HepG2 (cell line): Measurements from ENCODE around the gene GPBAR1. TPM values are rescaled to one million over a fixed set of nuclear protein-coding genes. Genes with fewer than 3 reads are reported as not detected.
A peak's percentile ranks its signal among the peaks of the same experiment; 100 is the strongest.

Experiments
- ARNT2 ChIP-seq: sonication (generic); formaldehyde crosslinking; IDR thresholded peaks from 2 replicates; pipeline ENCODE4 v1.8.0; 2022; ENCODE audit warnings: mild to moderate bottlenecking, low read depth, missing genetic modification reagents, moderate library complexity
- E2F1 ChIP-seq: sonication (generic); formaldehyde crosslinking; IDR thresholded peaks from 2 replicates; pipeline ENCODE4 v1.5.0; 2020; ENCODE audit warnings: missing genetic modification reagents
- GATAD1 ChIP-seq: IDR thresholded peaks from 2 replicates; pipeline ENCODE4 v1.6.1; 2016; ENCODE audit warnings: missing genetic modification reagents, missing compliant biosample characterization
- HIVEP1 ChIP-seq: sonication (generic); formaldehyde crosslinking; IDR thresholded peaks from 2 replicates; pipeline ENCODE4 v1.4.0; 2020; ENCODE audit warnings: mild to moderate bottlenecking, missing genetic modification reagents
- HNRNPL ChIP-seq: fragments of 200-400 bp; formaldehyde crosslinking; IDR thresholded peaks from 2 replicates; pipeline ENCODE4 v1.6.1; 2017; ENCODE audit warnings: mild to moderate bottlenecking, low read depth, low read length
- ISL2 ChIP-seq: sonication (generic); formaldehyde crosslinking; IDR thresholded peaks from 2 replicates; pipeline ENCODE4 v1.5.0; 2020; ENCODE audit warnings: missing genetic modification reagents
- MATR3 ChIP-seq: sonication (generic); formaldehyde crosslinking; IDR thresholded peaks from 2 replicates; pipeline ENCODE4 v1.4.0; 2020; ENCODE audit warnings: missing genetic modification reagents
- MYC ChIP-seq: sonication (generic); formaldehyde crosslinking; IDR thresholded peaks from 2 replicates; pipeline ENCODE4 v1.9.0; 2021; ENCODE audit warnings: missing genetic modification reagents, borderline replicate concordance
- NCOR1 ChIP-seq: fragments of 200-600 bp; sonication (generic); IDR thresholded peaks from 2 replicates; pipeline ENCODE4 v1.7.0; 2017; ENCODE audit warnings: antibody characterized with exemption, low read length, borderline replicate concordance
- PHF8 ChIP-seq: sonication (generic); formaldehyde crosslinking; IDR thresholded peaks from 2 replicates; pipeline ENCODE4 v1.5.0; 2020; ENCODE audit warnings: missing genetic modification reagents
- RARA ChIP-seq: IDR thresholded peaks from 2 replicates; pipeline ENCODE4 v1.6.1; 2016; ENCODE audit warnings: missing genetic modification reagents, missing compliant biosample characterization
- TBP ChIP-seq: sonication (generic); formaldehyde crosslinking; IDR thresholded peaks from 2 replicates; pipeline ENCODE4 v1.5.0; 2020; ENCODE audit warnings: missing genetic modification reagents
- TERF1 ChIP-seq: sonication (generic); formaldehyde crosslinking; IDR thresholded peaks from 2 replicates; pipeline ENCODE4 v1.8.0; 2022; ENCODE audit warnings: mild to moderate bottlenecking, missing genetic modification reagents, moderate library complexity
- WIZ ChIP-seq: sonication (generic); formaldehyde crosslinking; IDR thresholded peaks from 2 replicates; pipeline ENCODE4 v1.5.1; 2020; ENCODE audit warnings: mild to moderate bottlenecking, missing genetic modification reagents
- ZBTB21 ChIP-seq: sonication (generic); formaldehyde crosslinking; IDR thresholded peaks from 2 replicates; pipeline ENCODE4 v1.4.0; 2020; ENCODE audit warnings: missing genetic modification reagents
- ZFP62 ChIP-seq: sonication (generic); formaldehyde crosslinking; IDR thresholded peaks from 2 replicates; pipeline ENCODE4 v1.4.0; 2020; ENCODE audit warnings: missing genetic modification reagents
- ZKSCAN8 ChIP-seq: IDR thresholded peaks from 2 replicates; pipeline ENCODE4 v1.6.1; 2016; ENCODE audit warnings: borderline replicate concordance, missing genetic modification reagents, missing compliant biosample characterization
- ZNF12 ChIP-seq: sonication (generic); formaldehyde crosslinking; IDR thresholded peaks from 2 replicates; pipeline ENCODE4 v1.5.0; 2020; ENCODE audit warnings: missing genetic modification reagents
- ZNF143 ChIP-seq: sonication (generic); formaldehyde crosslinking; IDR thresholded peaks from 2 replicates; pipeline ENCODE4 v1.4.0; 2020; ENCODE audit warnings: missing genetic modification reagents
- ZNF263 ChIP-seq: sonication (generic); formaldehyde crosslinking; IDR thresholded peaks from 2 replicates; pipeline ENCODE4 v1.4.0; 2020; ENCODE audit warnings: missing genetic modification reagents
- ZNF468 ChIP-seq: sonication (generic); formaldehyde crosslinking; IDR thresholded peaks from 2 replicates; pipeline ENCODE4 v1.8.0; 2022; ENCODE audit warnings: mild to moderate bottlenecking, moderate library complexity, missing genetic modification reagents
- ZNF496 ChIP-seq: sonication (generic); formaldehyde crosslinking; IDR thresholded peaks from 2 replicates; pipeline ENCODE4 v1.8.1; 2023; ENCODE audit warnings: mild to moderate bottlenecking, moderate library complexity, missing genetic modification reagents; ENCODE audit not compliant: insufficient replicate concordance
- ZNF543 ChIP-seq: sonication (generic); formaldehyde crosslinking; IDR thresholded peaks from 2 replicates; pipeline ENCODE4 v1.4.0; 2020; ENCODE audit warnings: mild to moderate bottlenecking, missing genetic modification reagents
- ZNF775 ChIP-seq: sonication (generic); formaldehyde crosslinking; IDR thresholded peaks from 2 replicates; pipeline ENCODE4 v1.4.0; 2020; ENCODE audit warnings: missing genetic modification reagents, mild to moderate bottlenecking, moderate library complexity, borderline replicate concordance
- ZNF790 ChIP-seq: sonication (generic); formaldehyde crosslinking; IDR thresholded peaks from 2 replicates; pipeline ENCODE4 v1.8.0; 2022; ENCODE audit warnings: missing genetic modification reagents, mild to moderate bottlenecking, borderline replicate concordance
- ZUFSP ChIP-seq: sonication (generic); formaldehyde crosslinking; IDR thresholded peaks from 2 replicates; pipeline ENCODE4 v1.9.0; 2021; ENCODE audit warnings: missing genetic modification reagents, mild to moderate bottlenecking, borderline replicate concordance
- polyA plus RNA-seq, 8 experiments: library from polyadenylated mRNA; depleted of rRNA in 3 of 8; stranded (reverse) in 7 of 8; unstranded in 1 of 8; fragments of >200 nt; fragmentation: Illumina TruSeq in 4 of 8; extraction: Trizol in 4 of 8; gene quantifications; 2 replicates each; pipeline versions ENCODE4 v1.2.1 to v1.2.3, GENCODE V29; 2011 to 2016; ENCODE audit warnings: low read depth in 4 of 8, missing spikeins in 1 of 8, mixed read lengths in 1 of 8; ENCODE audit not compliant: insufficient read depth in 1 of 8
- total RNA-seq, 5 experiments: library from RNA; depleted of rRNA; stranded (reverse); fragments of >200 nt; fragmentation: Illumina TruSeq; extraction: Trizol; gene quantifications; 2 replicates each; pipeline ENCODE4 v1.2.3, GENCODE V29; 2016; ENCODE audit warnings: low read depth in 1 of 5
- TF ChIP-seq, protein P1 (sequence below): sonication (generic); formaldehyde crosslinking; IDR thresholded peaks from 2 replicates; pipeline ENCODE4 v1.4.0; 2020; ENCODE audit warnings: missing genetic modification reagents, borderline replicate concordance

The GPBAR1 gene
- total and polyA plus RNA-seq, 2 of the 13 experiments (the other 11 are each of a cell fraction or from before 2014, with no cell fraction given), result 0.05 to 0.09 TPM

- TF ChIP-seq ZUFSP (CRISPR knock-in tag) (no peak), ZNF496 (CRISPR knock-in tag) (no peak), ZNF468 (CRISPR knock-in tag) (no peak), ZNF790 (no peak), TERF1 (CRISPR knock-in tag) (no peak), HIVEP1 (no peak), ZNF775 (CRISPR knock-in tag) (no peak), TBP (CRISPR knock-in tag) (no peak), ARNT2 (CRISPR knock-in tag) (no peak), E2F1 (CRISPR knock-in tag) (0 out of 2 replicates have a peak, but pooled peaks have one; percentile 31), GATAD1 (peak; percentile 64; the same call in 1 of the 2 replicates), ISL2 (CRISPR knock-in tag) (peak; percentile 72; the same call in 1 of the 2 replicates), HNRNPL (no peak), ZNF12 (CRISPR knock-in tag) (0 out of 2 replicates have a peak, but pooled peaks have one; percentile 27), PHF8 (peak; percentile 40; the same call in 1 of the 2 replicates), NCOR1 (peak; percentile 28; the same call in 1 of the 2 replicates), ZNF143 (CRISPR knock-in tag) (peak; percentile 48; the same call in 1 of the 2 replicates), ZBTB21 (CRISPR knock-in tag) (no peak), ZKSCAN8 (peak; percentile 49; the same call in 1 of the 2 replicates), ZNF543 (CRISPR knock-in tag) (no peak), WIZ (CRISPR knock-in tag) (no peak), ZFP62 (CRISPR knock-in tag) (no peak), RARA (CRISPR knock-in tag) (peak; percentile 40; the same call in 1 of the 2 replicates), MATR3 (CRISPR knock-in tag) (no peak), MYC (CRISPR knock-in tag) (no peak; the same call in 1 of the 2 replicates), ZNF263 (CRISPR knock-in tag) (0 out of 2 replicates have a peak, but pooled peaks have one; percentile 30)
- TF ChIP-seq, protein P1, sequence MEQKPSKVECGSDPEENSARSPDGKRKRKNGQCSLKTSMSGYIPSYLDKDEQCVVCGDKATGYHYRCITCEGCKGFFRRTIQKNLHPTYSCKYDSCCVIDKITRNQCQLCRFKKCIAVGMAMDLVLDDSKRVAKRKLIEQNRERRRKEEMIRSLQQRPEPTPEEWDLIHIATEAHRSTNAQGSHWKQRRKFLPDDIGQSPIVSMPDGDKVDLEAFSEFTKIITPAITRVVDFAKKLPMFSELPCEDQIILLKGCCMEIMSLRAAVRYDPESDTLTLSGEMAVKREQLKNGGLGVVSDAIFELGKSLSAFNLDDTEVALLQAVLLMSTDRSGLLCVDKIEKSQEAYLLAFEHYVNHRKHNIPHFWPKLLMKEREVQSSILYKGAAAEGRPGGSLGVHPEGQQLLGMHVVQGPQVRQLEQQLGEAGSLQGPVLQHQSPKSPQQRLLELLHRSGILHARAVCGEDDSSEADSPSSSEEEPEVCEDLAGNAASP (CRISPR knock-in tag), result peak; percentile 79; the same call in 1 of the 2 replicates
Observed at GRCh38 chr2:218301176-218301819, 40.5 kb downstream of the GPBAR1 start (continued).
